ENCODE results near the gene MAD1L1. TPM values are rescaled to one million over a fixed set of nuclear protein-coding genes. Genes with fewer than 3 reads are reported as not detected.

Gene MAD1L1
- total and polyA plus RNA-seq, 2 of the 8 experiments (the other 6 are each of a cell fraction or from before 2014, with no cell fraction given) = 40.4 to 44.6 TPM

DNA sequence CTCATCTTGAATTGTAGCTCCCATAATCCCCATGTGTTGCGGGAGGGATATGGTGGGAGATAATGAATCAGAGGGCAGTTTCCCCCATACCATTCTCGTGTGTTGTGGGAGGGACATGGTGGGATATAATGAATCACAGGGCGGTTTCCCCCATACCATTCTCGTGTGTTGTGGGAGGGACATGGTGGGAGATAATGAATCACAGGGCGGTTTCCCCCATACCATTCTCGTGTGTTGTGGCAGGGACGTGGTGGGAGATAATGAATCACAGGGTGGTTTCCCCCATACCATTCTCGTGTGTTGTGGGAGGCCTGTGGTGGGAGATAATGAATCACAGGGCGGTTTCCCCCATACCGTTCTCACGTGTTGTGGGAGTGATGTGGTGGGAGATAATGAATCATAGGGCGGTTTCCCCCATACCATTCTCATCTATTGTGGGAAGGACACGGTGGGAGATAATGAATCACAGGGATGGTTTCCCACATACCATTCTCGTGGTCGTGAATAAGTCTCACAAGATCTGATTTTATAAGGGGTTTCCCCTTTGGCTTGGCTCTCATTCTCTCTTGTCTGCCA lies 271.0 kb downstream of the MAD1L1 start (continued):
- TF ChIP-seq USF2 (IDR thresholded peaks at IDR 0.05; ENCODE audit: low read length) = no peak
- no peak for TF ChIP-seq KDM4A (IDR thresholded peaks at IDR 0.05; ENCODE audit: low read depth, low read length, severe bottlenecking)
- TF ChIP-seq JUN (IDR thresholded peaks at IDR 0.05; ENCODE audit: low read depth, low read length) = no peak
- no peak for TF ChIP-seq ZNF274 (IDR thresholded peaks at IDR 0.05; ENCODE audit: borderline replicate concordance, extremely low read depth, low read length)
- TF ChIP-seq ASH2L (IDR thresholded peaks at IDR 0.05; ENCODE audit: low read length) = no peak
- TF ChIP-seq POU5F1 (IDR thresholded peaks at IDR 0.05; ENCODE audit: low read depth, low read length) = no peak
- no peak for TF ChIP-seq BRCA1 (IDR thresholded peaks at IDR 0.05; ENCODE audit: low read depth, low read length)
- TF ChIP-seq JUND (IDR thresholded peaks at IDR 0.05; ENCODE audit: low read length) = no peak
